GM12864 (cell line): ENCODE measurements around the gene DOK3.

Source experiments
- DNase-seq: peaks from one replicate; pipeline ENCODE4 v3.0.0-alpha.2; 2011; ENCODE audit warnings: low read depth
- H3K4me3 ChIP-seq: 2 replicates; pipeline ENCODE4 v1.5.1; 2011; ENCODE audit warnings: mild to moderate bottlenecking, low read depth, low read length, control low read depth
- TF ChIP-seq, protein P1 (sequence below): IDR thresholded peaks from 2 replicates; pipeline ENCODE4 v1.5.1; 2011; ENCODE audit warnings: low read depth, mild to moderate bottlenecking, moderate library complexity, low read length, control low read depth, inconsistent platforms; ENCODE audit errors: missing control alignments

Gene DOK3

GRCh38 chr5:177527595-177527994, 18.0 kb upstream of the DOK3 start:
- DNase-seq, result no peak
- H3K4me3 ChIP-seq, result no peak overlapping the region
- TF ChIP-seq, protein P1, sequence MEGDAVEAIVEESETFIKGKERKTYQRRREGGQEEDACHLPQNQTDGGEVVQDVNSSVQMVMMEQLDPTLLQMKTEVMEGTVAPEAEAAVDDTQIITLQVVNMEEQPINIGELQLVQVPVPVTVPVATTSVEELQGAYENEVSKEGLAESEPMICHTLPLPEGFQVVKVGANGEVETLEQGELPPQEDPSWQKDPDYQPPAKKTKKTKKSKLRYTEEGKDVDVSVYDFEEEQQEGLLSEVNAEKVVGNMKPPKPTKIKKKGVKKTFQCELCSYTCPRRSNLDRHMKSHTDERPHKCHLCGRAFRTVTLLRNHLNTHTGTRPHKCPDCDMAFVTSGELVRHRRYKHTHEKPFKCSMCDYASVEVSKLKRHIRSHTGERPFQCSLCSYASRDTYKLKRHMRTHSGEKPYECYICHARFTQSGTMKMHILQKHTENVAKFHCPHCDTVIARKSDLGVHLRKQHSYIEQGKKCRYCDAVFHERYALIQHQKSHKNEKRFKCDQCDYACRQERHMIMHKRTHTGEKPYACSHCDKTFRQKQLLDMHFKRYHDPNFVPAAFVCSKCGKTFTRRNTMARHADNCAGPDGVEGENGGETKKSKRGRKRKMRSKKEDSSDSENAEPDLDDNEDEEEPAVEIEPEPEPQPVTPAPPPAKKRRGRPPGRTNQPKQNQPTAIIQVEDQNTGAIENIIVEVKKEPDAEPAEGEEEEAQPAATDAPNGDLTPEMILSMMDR, result no peak

GRCh38 chr5:177526791-177527190, 17.2 kb upstream of the DOK3 start:
- TF ChIP-seq, protein P1, result no peak
- no peak overlapping the region for H3K4me3 ChIP-seq
- DNase-seq, result no peak

DNA sequence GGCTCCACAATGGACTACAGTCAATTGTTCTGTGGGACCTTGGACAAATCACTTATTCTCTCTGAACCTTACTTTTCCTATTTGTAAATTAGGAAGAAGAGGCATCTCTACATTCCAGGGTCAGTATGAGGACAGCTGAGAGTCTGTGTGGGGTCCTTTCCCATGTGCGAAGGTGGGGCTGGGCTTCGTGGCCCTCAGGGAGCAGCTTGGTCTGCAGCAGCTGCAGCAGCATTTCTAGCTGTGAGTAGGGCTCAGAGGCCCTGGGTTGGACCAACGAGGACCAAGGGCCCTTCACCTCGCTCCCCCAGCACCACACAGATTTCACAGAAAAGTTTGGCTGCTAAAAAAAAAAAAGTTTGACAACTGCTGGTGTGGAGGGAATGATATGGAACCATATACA, 16.6 kb upstream of the DOK3 start:
- no peak for DNase-seq
- TF ChIP-seq, protein P1, result no peak
- no peak overlapping the region for H3K4me3 ChIP-seq

GRCh38 chr5:177524941-177525655, 15.5 kb upstream of the DOK3 start:
- no peak overlapping the region for H3K4me3 ChIP-seq
- DNase-seq, result no peak
- TF ChIP-seq, protein P1, result no peak

- TF ChIP-seq, protein P1, result no peak
- no peak for DNase-seq
- no peak overlapping the region for H3K4me3 ChIP-seq
Measured at GRCh38 chr5:177524539-177524900, 14.9 kb upstream of the DOK3 start.

- no peak overlapping the region for H3K4me3 ChIP-seq
- DNase-seq, result no peak
- TF ChIP-seq, protein P1, result no peak
Measured at GRCh38 chr5:177523711-177524538, 14.3 kb upstream of the DOK3 start.
